Measurements from ENCODE around the gene CENPV.

- no peak for TF ChIP-seq EZH2 (IDR thresholded peaks at IDR 0.05; ENCODE audit: borderline replicate concordance)
- no peak for TF ChIP-seq CTCF (IDR thresholded peaks at IDR 0.05; ENCODE audit: poor library complexity)
Measured at GRCh38 chr17:16293931-16294330, 59.3 kb downstream of the CENPV start.
